PC-3 (cell line): ENCODE measurements around the gene HACD3.

Experiments used
- EZH2 ChIP-seq: fragments of 300-600 bp; sonication (generic); IDR thresholded peaks from one replicate; pipeline ENCODE4 v1.6.1; 2017; ENCODE audit warnings: antibody characterized with exemption, mild to moderate bottlenecking, low read length; ENCODE audit not compliant: unreplicated experiment
- TF ChIP-seq, protein P1 (sequence below): fragments of 300-600 bp; sonication (generic); conservative IDR thresholded peaks from 2 replicates; pipeline ENCODE4 v1.5.1; 2017; ENCODE audit warnings: antibody characterized with exemption, low read depth, mild to moderate bottlenecking, low read length

DNA sequence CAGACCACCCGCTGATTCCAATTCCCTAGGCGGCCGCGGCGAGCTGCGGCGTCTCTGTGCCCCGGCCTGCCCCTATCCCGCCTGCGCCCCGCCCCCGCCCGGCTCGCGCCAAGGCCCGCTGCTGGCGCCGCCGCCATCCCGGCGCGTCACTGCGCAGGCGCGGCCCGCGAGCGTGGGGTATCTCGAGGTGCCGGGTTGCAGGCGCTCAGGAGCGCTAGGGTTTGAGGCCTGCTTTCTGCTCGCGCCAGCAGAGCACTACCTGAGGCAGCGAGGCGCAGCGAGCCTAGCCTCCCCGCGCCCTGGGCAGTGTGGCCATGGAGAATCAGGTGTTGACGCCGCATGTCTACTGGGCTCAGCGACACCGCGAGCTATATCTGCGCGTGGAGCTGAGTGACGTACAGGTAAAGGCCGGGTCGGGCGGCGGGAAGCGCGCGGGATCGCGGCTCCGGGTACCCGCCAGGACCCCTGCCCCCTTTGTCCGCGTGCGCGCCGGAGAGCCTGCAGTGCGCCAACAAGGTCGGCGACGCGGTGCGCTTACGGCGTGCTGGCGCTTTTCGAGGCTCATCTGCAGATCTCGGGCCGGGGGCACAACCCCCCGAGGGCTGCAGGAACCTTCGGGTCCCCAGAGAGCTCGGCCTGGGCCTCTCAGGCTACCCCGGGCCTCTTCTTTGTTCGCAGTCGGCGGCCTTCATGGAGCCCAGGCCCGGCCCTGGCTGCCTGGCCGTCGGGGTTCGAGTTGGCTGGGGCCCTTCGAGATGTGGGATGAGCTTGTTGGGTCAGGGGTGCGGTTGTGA is at the start of gene HACD3:
- TF ChIP-seq, protein P1, sequence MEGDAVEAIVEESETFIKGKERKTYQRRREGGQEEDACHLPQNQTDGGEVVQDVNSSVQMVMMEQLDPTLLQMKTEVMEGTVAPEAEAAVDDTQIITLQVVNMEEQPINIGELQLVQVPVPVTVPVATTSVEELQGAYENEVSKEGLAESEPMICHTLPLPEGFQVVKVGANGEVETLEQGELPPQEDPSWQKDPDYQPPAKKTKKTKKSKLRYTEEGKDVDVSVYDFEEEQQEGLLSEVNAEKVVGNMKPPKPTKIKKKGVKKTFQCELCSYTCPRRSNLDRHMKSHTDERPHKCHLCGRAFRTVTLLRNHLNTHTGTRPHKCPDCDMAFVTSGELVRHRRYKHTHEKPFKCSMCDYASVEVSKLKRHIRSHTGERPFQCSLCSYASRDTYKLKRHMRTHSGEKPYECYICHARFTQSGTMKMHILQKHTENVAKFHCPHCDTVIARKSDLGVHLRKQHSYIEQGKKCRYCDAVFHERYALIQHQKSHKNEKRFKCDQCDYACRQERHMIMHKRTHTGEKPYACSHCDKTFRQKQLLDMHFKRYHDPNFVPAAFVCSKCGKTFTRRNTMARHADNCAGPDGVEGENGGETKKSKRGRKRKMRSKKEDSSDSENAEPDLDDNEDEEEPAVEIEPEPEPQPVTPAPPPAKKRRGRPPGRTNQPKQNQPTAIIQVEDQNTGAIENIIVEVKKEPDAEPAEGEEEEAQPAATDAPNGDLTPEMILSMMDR = no peak
- TF ChIP-seq EZH2 = no peak
